ENCODE results near the gene SENP1.

The SENP1 gene

GRCh38 chr12:48000878-48001504, 104.9 kb downstream of the SENP1 start:
- DNase-seq (ENCODE audit: low spot score) = no peak

- no peak for DNase-seq (ENCODE audit: low spot score)
Measured at GRCh38 chr12:47999816-48000215, 106.1 kb downstream of the SENP1 start.

- DNase-seq (ENCODE audit: low spot score) = no peak
Measured at GRCh38 chr12:47997321-47997720, 108.6 kb downstream of the SENP1 start.

GRCh38 chr12:47995981-47996401, 109.9 kb downstream of the SENP1 start:
- DNase-seq (ENCODE audit: low spot score) = no peak

- DNase-seq (ENCODE audit: low spot score) = no peak
Measured at GRCh38 chr12:47993491-47993890, 112.4 kb downstream of the SENP1 start.
